SIG-M5 (cell line): ENCODE measurements around the gene KCNJ10.

ENCODE experiments used
- DNase-seq: peaks from one replicate; lab custom pipeline; 2025; lab: John Stamatoyannopoulos, UW

KCNJ10 gene

DNA sequence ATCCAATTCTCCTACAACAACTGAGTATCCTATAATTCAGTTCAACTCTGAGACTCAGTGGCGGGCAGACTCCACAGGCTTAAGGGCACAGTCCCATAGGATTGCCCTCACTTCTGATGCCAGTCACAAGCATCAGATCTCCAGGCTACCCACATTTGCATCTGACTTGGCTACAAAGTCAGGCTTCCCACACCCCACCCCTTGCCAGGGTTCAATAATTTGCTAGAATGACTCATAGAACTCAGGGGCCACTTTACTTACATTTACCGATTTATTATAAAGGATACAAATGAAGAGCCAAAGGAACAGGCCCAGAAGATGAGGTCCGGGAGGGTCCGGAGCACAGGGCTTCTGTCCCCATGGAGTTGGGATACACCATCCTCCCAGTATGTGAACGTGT, 80.0 kb downstream of the KCNJ10 start:
- DNase-seq = no peak

GRCh38 chr1:159989581-159989980, 80.4 kb downstream of the KCNJ10 start:
- no peak for DNase-seq

DNA sequence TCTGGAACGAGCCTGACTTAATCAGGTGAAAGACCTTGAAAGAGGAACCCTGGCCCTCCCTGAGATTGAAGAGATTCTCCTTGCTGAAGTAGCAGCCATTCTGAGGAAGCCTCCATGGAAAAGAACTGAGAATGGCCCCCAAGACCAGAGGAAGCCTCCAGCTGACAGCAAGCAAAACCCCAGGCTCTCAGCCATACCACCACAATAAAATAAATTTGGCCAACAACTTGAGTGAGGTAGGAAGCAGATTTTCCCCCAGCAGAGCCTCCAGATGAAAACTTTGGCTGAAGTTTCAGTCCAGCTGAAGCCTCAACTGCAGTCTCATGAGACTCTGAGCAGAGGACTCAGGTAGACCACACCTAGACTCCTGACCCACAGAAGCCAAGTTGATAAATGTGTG, 82.0 kb downstream of the KCNJ10 start:
- no peak for DNase-seq

DNA sequence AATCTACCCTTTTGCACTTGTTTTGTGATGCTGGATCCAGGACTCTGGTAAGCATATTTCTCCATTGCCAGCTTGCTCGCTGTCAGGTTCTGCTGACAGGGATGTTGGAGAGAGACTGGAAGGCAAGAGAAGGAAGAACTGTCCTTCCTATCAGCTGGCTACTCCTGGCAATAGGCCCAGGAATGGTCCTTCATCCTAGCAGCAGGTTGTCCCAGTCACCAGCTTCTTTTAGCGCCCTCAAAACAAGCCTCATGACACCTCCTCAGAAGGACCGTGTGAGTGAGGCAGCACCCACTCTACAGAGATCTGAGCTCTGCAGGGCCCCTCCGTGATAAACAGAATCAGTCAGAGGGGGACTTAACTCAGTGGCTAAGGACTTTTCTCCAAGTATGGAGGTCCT, 82.8 kb downstream of the KCNJ10 start:
- DNase-seq = no peak

GRCh38 chr1:159986531-159986930, 83.4 kb downstream of the KCNJ10 start:
- DNase-seq = no peak

- no peak for DNase-seq
These were observed 83.9 kb downstream of the KCNJ10 start for GRCh38 chr1:159986093-159986492.

- no peak for DNase-seq
These were observed 84.5 kb downstream of the KCNJ10 start for GRCh38 chr1:159985473-159985872.

- DNase-seq = no peak
These were observed 86.3 kb downstream of the KCNJ10 start for GRCh38 chr1:159983681-159984080.

- DNase-seq = no peak
These were observed 87.7 kb downstream of the KCNJ10 start for GRCh38 chr1:159982280-159982679.

DNA sequence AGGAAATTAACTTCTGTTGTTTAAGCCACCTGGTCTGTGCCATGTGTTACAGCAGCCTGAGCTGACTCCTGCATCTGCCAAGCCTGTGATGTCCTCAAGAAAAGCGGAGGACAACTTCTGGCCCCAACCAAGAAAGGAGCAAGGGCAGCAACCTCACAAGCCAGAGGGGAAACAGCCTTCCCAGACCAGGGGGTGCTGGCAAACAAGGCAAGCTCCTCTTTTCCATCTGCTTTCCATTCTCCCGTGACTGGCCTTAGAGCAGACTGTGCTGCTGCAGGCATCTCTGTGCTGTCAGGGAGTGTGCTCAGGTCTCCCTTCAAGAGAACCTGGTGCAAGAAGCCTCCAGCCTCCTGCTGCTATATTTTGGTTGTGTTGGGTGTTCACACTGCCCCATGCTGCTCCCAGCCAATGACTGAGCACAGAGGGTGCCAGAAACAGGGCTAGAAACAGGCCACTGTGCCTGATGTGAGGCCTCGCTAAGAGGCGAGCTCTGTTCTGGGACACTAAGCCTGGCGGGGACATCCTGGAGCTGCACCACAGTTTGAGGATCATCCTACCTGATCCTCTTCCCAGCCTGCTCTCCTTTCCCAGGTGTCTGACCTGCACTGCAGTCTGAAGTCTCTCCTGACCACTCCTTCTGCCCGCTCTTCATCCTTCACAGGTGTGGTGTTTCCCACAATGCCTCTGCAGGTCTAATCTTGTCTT, 88.5 kb downstream of the KCNJ10 start:
- no peak for DNase-seq

GRCh38 chr1:159980786-159981185, 89.2 kb downstream of the KCNJ10 start:
- no peak for DNase-seq

- DNase-seq = no peak
These were observed 89.9 kb downstream of the KCNJ10 start for GRCh38 chr1:159980076-159980475.

DNA sequence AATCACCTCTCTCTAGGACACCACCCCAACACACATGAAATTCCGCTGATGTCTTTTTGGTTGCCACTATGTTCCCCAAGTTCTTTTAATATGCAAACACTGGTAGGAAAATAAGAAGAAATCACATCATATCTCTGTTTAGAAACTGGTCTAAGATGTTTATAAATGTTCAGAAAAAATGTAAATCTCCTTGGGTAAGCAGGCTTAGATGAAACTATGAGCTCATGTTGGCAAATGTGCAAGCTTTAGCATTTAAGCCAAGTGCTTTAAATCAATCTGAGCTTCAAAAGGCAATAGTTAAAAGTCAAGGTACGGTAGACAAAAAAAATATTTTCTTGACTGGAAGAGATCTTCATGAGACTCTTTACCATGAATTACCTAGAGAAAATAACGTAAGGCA, 90.7 kb downstream of the KCNJ10 start:
- DNase-seq = no peak

DNA sequence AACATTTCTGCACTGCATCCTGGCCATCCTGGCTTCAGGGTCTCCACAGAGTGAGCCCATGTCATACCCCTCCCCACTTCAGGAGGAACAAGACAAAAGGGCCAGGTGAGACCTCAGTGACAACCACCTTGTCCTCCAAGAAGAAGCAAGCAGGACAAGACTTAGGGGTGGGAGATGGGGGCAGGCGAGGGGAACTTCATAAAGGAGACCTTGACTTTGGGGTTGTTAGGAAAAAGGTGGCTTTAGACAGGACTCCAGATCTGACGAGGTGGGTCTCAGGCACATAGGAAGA, 91.9 kb downstream of the KCNJ10 start:
- DNase-seq = no peak

DNA sequence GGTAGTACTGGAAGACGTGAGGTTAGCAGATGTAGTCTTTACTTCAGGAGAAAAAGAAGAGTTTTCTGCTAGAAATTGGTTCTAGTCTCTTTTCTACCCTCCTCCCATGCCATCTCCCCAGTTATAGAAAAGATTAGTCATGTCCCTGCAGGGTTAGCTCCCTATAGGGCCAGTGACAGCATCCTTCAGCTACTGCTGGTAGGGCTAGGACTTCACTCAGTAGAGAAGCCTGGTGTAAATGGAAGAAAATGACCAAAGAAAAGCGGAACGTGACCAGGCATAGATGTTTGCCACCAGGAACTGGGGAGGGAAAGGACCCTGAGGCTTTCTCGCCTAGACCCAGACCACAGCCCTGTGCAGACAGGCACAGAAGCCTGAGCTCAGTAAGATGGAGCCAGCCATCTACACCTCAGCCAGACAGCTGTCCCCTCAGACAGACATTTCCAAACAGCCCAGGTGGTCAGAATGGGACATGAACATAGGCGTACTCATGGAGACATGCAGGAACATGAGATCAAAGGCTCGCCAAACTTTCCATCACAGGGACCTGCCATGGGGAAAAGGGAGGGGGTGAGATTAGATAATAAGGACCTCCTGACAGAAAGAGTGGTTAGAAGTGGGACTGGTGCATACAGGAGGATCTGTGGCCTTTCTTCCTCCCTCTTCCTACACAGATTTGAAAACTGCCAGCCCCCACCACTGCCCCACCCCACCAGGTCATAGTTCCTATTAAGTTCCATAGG, 92.4 kb downstream of the KCNJ10 start:
- DNase-seq = no peak

- DNase-seq = no peak
These were observed 95.5 kb downstream of the KCNJ10 start for GRCh38 chr1:159974350-159974965.

GRCh38 chr1:159973350-159973940, 96.5 kb downstream of the KCNJ10 start:
- DNase-seq = no peak

GRCh38 chr1:159972443-159973205, 97.3 kb downstream of the KCNJ10 start:
- DNase-seq = no peak

DNA sequence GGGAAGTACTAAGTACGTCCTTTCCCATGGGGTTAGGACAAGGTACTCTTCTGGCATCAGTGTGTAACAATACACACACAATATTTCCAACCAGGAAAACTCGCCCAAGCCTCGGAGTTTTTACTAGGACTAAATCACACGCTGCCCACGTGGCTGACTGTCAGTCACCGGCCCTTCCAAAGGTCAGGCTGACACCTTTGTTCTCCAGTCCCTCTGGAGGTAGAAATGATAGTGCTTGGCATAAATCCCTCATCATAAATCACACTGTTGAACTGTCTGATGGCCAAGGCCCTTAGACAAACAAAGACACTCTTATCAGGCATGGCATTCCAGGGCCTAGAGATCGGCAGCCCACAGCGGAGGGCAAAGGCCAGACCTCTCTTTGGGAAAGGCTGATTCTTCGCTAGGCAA, 99.0 kb downstream of the KCNJ10 start:
- no peak for DNase-seq

DNA sequence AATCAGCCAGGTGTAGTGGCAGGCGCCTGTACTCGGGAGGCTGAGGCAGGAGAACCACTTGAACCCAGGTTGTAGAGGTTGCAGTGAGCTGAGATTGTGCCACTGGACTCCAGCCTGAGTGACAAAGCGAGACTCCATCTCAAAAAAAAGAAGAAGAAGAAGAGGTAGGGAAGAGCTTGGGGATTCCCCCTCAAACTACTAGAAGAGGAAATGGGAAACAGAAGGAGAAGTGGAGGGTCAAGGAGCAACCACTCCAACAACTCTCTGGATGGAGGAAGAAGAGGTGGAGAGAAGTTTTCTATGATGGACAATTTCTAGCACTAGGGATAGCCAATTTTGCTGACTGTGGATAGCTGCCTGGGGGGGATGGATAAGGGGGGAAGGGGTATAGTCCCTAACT, 101.1 kb downstream of the KCNJ10 start:
- DNase-seq = no peak

GRCh38 chr1:159965263-159965662, 104.7 kb downstream of the KCNJ10 start:
- no peak for DNase-seq

DNA sequence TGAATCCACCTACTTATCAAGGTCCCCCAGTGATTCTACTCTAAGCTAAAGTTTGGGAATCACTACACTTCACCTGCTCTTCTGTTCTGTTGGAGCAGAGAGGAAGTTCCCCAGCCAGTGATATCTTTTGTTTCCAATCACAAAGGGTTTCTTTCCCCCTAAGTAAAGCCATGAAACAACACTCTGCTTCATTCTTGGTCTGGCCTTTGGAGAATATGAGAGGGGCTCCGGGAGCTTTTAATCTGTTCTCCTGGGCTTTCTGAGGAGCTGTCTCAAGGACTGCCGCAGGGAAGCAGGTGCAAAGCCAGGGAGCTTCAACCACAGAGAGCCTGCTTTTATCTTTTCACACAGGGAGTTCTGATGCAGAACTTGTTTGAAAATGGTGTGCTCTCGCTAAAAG, 105.8 kb downstream of the KCNJ10 start:
- DNase-seq = no peak
